ENCODE results near the gene ISYNA1. TPM values are rescaled to one million over a fixed set of nuclear protein-coding genes. Genes with fewer than 3 reads are reported as not detected.

The ISYNA1 gene
- total RNA-seq, 2 experiments from 2014 or later = 48.6 to 54.9 TPM

DNA sequence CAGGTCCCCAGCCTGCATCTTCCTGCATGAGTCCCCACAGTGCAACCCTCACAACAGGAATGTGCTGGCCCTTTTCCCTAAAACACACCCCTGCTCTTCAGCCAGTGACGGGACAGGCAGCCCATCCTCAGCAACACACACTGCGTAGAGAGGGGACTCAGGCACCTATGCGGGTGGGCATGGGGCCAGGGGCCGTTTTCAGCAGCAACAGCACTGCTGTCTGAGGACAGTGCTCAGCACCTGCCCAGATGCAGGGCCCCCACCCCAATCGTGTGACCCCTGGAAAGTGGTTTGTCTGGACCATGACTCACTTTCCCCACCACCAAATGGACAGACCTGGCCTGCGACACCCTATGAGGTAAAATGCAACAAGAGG lies 28.0 kb upstream of the ISYNA1 start:
- ATAC-seq (no peak), DNase-seq (no peak)
- Mint-ChIP-seq H3K4me3 (no peak overlapping the region), H3K27me3 (no peaks in the 10 kb centered on the region), H3K36me3 (ENCODE audit: low read depth) (peaks cover 11% of the 10 kb centered on the region), H3K9me3 (no peaks in the 10 kb centered on the region), H3K27ac (no peak overlapping the region), H3K4me1 (ENCODE audit: low read depth) (peaks cover 20% of the 10 kb centered on the region)
- ChIA-PET CTCF (interaction anchor here (1.0 to 3.7 kb wide), 2 partner anchors 15 to 92 kb away, joined by 3 to 15 read pairs; partner anchors contain the start of gene KXD1), POLR2A (interaction anchor here (0.7 to 1.0 kb wide), 2 partner anchors 9 to 57 kb away, joined by 4 to 5 read pairs; partner anchors contain the start of gene ELL)
- intact Hi-C loops (cut with micrococcal nuclease) = loop anchor here (10.0 kb wide), 1 partner anchor 109 kb away; the partner anchor contains the start of gene UBA52
- TF ChIP-seq, protein P1, sequence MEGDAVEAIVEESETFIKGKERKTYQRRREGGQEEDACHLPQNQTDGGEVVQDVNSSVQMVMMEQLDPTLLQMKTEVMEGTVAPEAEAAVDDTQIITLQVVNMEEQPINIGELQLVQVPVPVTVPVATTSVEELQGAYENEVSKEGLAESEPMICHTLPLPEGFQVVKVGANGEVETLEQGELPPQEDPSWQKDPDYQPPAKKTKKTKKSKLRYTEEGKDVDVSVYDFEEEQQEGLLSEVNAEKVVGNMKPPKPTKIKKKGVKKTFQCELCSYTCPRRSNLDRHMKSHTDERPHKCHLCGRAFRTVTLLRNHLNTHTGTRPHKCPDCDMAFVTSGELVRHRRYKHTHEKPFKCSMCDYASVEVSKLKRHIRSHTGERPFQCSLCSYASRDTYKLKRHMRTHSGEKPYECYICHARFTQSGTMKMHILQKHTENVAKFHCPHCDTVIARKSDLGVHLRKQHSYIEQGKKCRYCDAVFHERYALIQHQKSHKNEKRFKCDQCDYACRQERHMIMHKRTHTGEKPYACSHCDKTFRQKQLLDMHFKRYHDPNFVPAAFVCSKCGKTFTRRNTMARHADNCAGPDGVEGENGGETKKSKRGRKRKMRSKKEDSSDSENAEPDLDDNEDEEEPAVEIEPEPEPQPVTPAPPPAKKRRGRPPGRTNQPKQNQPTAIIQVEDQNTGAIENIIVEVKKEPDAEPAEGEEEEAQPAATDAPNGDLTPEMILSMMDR (IDR thresholded peaks at IDR 0.05) = no peak

DNA sequence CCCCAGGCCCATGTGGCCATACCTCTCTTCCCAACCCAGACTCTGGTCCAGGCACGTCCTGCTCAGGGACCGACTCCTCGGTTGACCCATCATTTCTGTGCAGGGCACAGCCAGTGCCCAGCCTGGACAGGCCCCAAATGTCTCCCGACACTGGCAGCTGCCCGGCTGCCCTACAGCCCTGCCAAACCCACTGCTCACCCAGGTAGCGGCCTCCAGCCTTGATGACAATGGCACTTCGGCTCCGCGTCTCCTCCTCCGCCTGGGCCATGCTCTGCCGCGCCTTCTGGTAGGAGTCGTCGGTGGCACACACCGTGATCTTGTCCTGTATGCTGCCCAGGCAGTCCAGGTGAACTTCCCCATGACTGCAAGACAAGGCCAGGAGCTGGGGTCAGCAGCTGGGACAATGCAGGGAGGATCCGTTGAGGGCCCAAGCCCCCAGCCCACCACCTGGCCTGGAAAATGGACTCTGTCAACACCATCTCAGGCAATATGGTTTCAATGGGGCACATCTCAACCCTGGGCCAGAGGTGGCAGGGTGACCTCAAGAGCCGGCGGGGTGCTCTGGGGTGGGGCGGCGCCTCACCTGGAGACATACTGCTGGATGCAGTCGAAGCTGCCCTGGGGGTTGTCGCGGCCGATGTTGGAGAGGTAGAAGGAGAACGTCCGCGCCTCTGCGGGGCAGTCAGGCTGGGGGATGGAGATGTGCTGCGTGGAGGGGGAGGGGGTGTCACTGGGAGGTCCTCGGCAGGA lies 27.5 kb upstream of the ISYNA1 start:
- CTCF ChIA-PET = interaction anchor here (0.8 to 3.7 kb wide), 3 partner anchors 13 to 42 kb away, joined by 3 to 15 read pairs (median 4); no protein-coding TSS in a partner anchor

DNA sequence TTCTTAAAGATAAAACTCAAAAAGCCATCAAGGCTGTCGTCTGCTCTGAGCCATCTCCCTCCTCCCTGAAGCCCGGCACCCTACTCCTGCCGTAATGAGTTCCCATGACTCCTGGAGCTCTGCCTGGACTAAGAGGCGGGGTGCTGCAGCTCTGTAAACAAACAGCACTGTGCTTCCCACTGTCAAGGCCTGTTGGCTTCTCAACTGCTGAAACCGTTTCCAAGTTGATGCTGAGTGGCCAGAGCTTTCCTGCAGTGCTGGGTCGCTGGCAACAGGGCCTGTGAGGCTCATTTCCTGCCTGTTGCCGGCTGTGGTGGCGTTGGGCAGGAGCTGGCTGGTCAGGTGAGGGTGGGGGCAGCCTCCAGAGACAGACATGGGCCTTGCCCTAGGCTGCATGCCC lies 26.7 kb upstream of the ISYNA1 start:
- no peak overlapping the region for H3K4me3 Mint-ChIP-seq
- no peak for DNase-seq
- TF ChIP-seq, protein P1 (IDR thresholded peaks at IDR 0.05) = no peak
- ChIA-PET POLR2A (interaction anchor here (0.9 kb wide), 1 partner anchor 9 kb away, joined by 3 read pairs; no protein-coding TSS in a partner anchor), CTCF (interaction anchor here (0.8 to 3.7 kb wide), 3 partner anchors 12 to 42 kb away, joined by 3 to 15 read pairs (median 4); no protein-coding TSS in a partner anchor)
- peak overlapping the region; percentile 55 for H3K27ac Mint-ChIP-seq
- peaks cover 10% of the 10 kb centered on the region for H3K36me3 Mint-ChIP-seq (ENCODE audit: low read depth)
- intact Hi-C loops (cut with micrococcal nuclease) = loop anchor here (10.0 kb wide), 1 partner anchor 110 kb away; the partner anchor contains the start of gene UBA52
- no peaks in the 10 kb centered on the region for H3K27me3 Mint-ChIP-seq
- no peak for ATAC-seq
- H3K9me3 Mint-ChIP-seq = no peaks in the 10 kb centered on the region
- H3K4me1 Mint-ChIP-seq (ENCODE audit: low read depth) = peaks cover 16% of the 10 kb centered on the region

More for the DNA sequence above, 27.5 kb upstream of the ISYNA1 start:
- H3K9me3 Mint-ChIP-seq = no peaks in the 10 kb centered on the region
- H3K36me3 Mint-ChIP-seq (ENCODE audit: low read depth) = peaks cover 11% of the 10 kb centered on the region
- TF ChIP-seq, protein P1 (IDR thresholded peaks at IDR 0.05) = no peak
- peaks cover 19% of the 10 kb centered on the region for H3K4me1 Mint-ChIP-seq (ENCODE audit: low read depth)
- POLR2A ChIA-PET = interaction anchor here (0.9 kb wide), 1 partner anchor 9 kb away, joined by 3 read pairs; no protein-coding TSS in a partner anchor
- DNase-seq (no peak), ATAC-seq (no peak)
- peak overlapping the region; percentile 6 for H3K27ac Mint-ChIP-seq
- no peaks in the 10 kb centered on the region for H3K27me3 Mint-ChIP-seq
- intact Hi-C loops (cut with micrococcal nuclease) = loop anchor here (10.0 kb wide), 1 partner anchor 109 kb away; the partner anchor contains the start of gene UBA52
- no peak overlapping the region for H3K4me3 Mint-ChIP-seq

- Mint-ChIP-seq H3K27ac (no peak overlapping the region), H3K9me3 (no peaks in the 10 kb centered on the region), H3K36me3 (ENCODE audit: low read depth) (peaks cover 7% of the 10 kb centered on the region), H3K4me3 (no peak overlapping the region), H3K4me1 (ENCODE audit: low read depth) (peaks cover 6% of the 10 kb centered on the region), H3K27me3 (no peaks in the 10 kb centered on the region)
- POLR2A ChIA-PET = no interaction called here
- CTCF ChIA-PET = interaction anchor here (0.6 to 4.3 kb wide), 23 partner anchors 9 to 402 kb away, joined by 3 to 46 read pairs (median 4); partner anchors contain the start of genes ELL, FKBP8 and UBA52
- TF ChIP-seq, protein P1 (IDR thresholded peaks at IDR 0.05) = no peak
- intact Hi-C loops (cut with micrococcal nuclease) = loop anchor here (10.0 kb wide), 1 partner anchor 113 kb away; the partner anchor contains the start of gene UBA52
- DNase-seq = no peak
- no peak for ATAC-seq
Observed at GRCh38 chr19:18461471-18461870, 23.5 kb upstream of the ISYNA1 start.
